GM21367 (cell line): ENCODE results near the gene LRRC10.

ENCODE experiments used
- ATAC-seq: cut with Tn5 transposase; IDR thresholded peaks from one replicate; pipeline ENCODE4 v1.9.1; 2021; ENCODE audit not compliant: unreplicated experiment

Gene LRRC10

DNA sequence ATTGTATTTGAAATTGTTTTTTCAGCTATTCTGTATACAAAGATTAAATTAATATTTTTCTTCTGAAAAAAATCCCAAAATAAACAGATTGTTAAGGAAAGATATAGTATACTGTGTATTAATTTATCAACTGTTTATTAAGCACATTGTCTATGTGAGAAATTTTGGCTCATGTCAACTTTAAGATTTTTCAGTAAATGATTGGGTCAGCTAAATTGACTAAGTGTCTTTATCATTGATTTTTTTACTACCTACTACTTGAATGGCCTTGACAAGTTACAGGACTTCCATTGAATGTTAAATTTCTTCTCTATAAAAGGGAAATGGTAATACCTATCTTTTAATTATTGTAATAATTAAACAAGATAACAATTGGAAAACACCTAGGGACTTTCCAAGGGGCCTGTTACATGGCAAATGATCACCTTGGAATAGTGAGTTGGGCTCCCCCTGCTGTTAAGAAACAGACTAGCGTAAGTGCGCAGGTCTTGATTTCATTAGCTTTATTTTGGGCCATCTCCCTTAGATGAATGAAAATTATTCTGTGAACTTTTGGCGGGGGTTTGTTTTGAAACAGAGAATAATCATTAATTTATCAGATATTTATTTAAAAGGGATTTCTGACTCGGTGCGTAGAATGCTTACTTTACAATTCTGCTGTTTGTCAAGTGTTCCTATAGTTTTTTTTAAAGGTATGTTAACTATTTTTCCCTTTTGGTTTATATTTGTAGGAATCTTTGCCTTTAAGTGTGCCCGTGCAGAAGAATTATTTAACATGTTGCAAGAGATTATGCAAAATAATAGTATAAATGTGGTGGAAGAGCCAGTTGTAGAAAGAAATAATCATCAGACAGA, 39.9 kb downstream of the LRRC10 start:
- ATAC-seq: peak; percentile 74

- ATAC-seq: no peak
These were observed 40.6 kb downstream of the LRRC10 start for GRCh38 chr12:69570000-69570516.

GRCh38 chr12:69569236-69569635, 41.5 kb downstream of the LRRC10 start:
- ATAC-seq: no peak

- ATAC-seq: no peak
These were observed 44.1 kb downstream of the LRRC10 start for GRCh38 chr12:69566603-69567002.

DNA sequence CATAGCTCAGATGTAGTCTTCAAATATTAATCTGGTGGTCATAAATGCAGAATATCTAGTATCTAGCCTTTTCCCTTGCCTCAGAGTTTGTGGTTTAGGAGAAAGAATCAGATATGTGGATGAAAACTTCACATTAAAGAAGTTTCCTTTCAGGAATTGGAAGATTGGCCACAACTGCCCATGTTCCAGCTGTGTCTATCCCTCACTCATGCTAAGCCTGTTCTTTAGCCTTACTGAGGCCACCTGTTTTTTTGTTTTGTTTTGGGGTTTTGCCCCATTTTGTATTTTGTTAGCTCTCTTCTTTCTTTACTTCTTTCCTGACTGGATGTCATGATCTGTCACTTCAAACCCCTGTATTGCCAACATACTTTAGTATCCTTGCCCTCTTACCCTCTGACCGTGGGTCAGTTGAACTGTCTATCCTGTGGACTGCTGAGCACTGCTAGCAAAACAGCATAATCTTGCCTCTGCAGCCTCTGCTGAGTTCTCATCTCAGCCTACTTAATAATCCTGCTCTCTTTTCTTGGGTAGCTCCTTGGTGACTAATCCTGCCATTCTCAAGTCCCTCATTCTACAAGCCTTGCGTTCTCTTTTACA, 47.4 kb downstream of the LRRC10 start:
- ATAC-seq: no peak
